GM13976 (cell line): ENCODE measurements around the gene OR5K4.

Experiments used
- DNase-seq: peaks from one replicate; pipeline ENCODE4 v3.0.0; 2012; ENCODE audit warnings: low spot score
- CTCF ChIP-seq: IDR thresholded peaks from 2 replicates; pipeline ENCODE4 v1.5.1; 2012; ENCODE audit warnings: borderline replicate concordance, mild to moderate bottlenecking; ENCODE audit not compliant: insufficient read depth; ENCODE audit errors: extremely low read depth, missing control alignments, control extremely low read depth
- in situ Hi-C: fragments of 300-500 bp; cut with MboI; formaldehyde crosslinking; loops from one replicate; pipeline ENCODE4 v1.12.0; 2022; ENCODE audit warnings: low sequenced_read_pairs, mixed read lengths, inconsistent platforms; ENCODE audit not compliant: unreplicated experiment

Gene OR5K4

GRCh38 chr3:98361289-98361688 lies 7.6 kb downstream of the OR5K4 start:
- in situ Hi-C loops, result no loop called here
- TF ChIP-seq CTCF, result no peak
- no peak for DNase-seq

DNA sequence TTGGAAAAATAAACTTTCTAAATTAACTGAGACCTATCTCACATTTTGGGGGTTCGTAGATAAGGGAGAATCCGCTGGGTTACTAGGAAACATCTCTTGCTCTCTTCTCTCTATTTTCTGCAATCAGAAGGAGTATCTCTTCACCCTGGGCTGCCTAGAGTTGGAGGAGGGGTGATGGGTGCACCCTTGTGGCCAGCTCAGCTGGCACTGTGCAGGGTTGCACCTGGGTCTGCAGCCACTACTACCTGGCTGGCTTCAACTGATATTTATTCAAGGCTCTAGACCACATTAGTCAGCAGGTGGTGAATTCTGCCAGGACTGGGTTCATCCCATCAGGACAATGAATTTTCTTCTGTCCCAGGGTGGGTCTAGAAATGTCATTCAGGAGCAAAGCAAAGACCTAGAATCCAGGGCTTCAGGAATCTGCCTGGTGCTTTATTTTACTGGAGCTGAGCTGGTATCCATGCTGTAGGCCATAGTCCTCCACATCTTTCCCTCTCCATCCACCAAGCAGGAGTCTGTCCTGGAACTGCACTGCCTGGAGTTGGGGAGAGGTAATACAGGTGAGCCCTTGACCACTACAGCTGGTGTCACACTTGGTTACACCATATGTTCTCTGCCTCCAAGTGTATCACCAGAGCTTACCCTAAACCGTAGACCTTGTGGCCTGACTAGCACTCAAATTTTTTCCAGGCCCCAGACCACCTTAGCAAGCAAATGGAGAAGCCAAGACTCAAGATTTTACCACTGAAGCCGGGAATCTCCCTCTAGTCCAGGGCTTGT lies 14.0 kb downstream of the OR5K4 start:
- in situ Hi-C loops, result no loop called here
- no peak for DNase-seq

DNA sequence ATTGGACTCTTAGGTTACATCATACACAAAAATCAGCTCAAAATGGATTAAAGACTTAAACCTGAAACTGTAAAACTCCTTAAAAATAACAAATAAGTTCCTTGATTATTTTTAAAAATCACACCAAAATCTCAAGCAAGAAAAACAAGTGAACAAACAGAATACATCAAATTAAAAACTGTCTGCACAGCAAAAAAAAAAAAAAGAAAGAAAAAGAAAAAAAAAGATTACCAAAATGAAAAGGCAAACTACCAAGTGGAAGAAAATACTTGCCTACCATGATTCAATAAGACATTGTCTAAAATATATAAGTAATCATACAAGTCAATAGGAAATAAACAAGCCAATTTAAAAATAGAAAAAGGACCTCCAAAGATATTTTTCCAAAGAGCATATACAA lies 17.5 kb downstream of the OR5K4 start:
- no peak for TF ChIP-seq CTCF
- no peak for DNase-seq
- in situ Hi-C loops, result no loop called here

More for the DNA sequence above, 14.0 kb downstream of the OR5K4 start:
- no peak for TF ChIP-seq CTCF

- no peak for TF ChIP-seq CTCF
- in situ Hi-C loops, result no loop called here
- no peak for DNase-seq
Observed at GRCh38 chr3:98371853-98372252, 18.2 kb downstream of the OR5K4 start.

DNA sequence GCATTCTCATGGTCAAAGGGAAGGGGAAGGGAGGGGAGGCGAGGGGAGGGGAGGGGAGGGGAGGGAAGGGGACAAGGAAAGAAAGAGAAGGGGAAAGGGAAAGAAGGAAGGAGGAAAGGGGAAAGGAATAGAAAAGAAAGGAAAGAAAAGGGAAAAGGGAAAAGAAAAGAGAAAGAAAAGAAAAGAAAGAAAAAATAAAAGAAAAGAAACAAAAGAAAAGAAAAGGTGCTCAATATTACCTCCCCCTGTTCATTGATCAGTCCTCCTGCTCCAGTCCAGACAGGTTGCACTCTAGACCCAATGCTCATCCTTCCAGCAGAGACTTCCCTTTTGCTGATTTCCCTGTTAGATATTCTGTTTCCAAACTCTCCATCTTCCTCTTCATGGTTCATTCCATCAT lies 18.8 kb downstream of the OR5K4 start:
- DNase-seq, result no peak
- in situ Hi-C loops, result no loop called here
- TF ChIP-seq CTCF, result no peak

GRCh38 chr3:98376631-98377030 lies 23.0 kb downstream of the OR5K4 start:
- no peak for DNase-seq
- no peak for TF ChIP-seq CTCF
- in situ Hi-C loops, result no loop called here
